ENCODE measurements around the gene KIF18B. TPM values are rescaled to one million over a fixed set of nuclear protein-coding genes. Genes with fewer than 3 reads are reported as not detected.

Gene KIF18B
- polyA plus RNA-seq, 2 of the 4 experiments (the other 2 are of a cell fraction): 19.6 to 41.7 TPM

DNA sequence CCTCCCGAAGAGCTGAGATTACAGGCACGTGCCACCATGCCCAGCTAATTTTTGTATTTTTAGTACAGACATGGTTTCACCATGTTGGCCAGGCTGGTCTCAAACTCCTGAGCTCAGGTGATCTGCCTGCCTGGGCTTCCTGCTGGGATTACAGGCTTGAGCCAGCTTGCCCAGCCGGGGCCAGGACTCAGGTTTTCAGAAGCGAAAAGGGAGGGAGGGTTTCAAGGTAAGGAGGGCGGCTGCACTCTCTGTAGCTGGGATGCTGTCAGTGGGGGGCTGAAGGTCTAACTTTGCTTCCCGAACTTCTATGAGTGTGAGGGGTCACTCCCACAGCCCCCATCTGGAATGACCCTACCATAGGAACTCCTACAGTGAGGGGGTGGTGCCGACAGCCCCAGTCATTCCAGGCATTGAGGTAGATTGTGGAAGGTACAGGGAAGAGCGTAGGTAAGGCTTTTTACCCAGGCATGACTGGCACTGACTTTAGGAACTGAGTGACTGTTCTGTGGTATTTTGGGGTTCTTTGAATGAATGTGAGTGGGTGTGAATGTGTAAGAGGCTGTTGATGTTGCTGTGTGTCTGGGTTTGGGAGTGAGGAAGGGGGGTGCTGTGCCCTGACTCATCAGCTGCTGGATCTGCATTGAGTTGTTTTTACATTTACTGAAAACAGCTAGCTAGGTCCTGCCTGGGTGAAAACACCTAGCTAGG, 24.4 kb upstream of the KIF18B start:
- no peak for ATAC-seq
- TF ChIP-seq, protein P1, sequence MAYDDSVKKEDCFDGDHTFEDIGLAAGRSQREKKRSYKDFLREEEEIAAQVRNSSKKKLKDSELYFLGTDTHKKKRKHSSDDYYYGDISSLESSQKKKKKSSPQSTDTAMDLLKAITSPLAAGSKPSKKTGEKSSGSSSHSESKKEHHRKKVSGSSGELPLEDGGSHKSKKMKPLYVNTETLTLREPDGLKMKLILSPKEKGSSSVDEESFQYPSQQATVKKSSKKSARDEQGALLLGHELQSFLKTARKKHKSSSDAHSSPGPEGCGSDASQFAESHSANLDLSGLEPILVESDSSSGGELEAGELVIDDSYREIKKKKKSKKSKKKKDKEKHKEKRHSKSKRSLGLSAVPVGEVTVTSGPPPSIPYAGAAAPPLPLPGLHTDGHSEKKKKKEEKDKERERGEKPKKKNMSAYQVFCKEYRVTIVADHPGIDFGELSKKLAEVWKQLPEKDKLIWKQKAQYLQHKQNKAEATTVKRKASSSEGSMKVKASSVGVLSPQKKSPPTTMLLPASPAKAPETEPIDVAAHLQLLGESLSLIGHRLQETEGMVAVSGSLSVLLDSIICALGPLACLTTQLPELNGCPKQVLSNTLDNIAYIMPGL (CRISPR knock-in tag; IDR thresholded peaks at IDR 0.05; ENCODE audit: borderline replicate concordance): no peak
- TF ChIP-seq, protein P2, sequence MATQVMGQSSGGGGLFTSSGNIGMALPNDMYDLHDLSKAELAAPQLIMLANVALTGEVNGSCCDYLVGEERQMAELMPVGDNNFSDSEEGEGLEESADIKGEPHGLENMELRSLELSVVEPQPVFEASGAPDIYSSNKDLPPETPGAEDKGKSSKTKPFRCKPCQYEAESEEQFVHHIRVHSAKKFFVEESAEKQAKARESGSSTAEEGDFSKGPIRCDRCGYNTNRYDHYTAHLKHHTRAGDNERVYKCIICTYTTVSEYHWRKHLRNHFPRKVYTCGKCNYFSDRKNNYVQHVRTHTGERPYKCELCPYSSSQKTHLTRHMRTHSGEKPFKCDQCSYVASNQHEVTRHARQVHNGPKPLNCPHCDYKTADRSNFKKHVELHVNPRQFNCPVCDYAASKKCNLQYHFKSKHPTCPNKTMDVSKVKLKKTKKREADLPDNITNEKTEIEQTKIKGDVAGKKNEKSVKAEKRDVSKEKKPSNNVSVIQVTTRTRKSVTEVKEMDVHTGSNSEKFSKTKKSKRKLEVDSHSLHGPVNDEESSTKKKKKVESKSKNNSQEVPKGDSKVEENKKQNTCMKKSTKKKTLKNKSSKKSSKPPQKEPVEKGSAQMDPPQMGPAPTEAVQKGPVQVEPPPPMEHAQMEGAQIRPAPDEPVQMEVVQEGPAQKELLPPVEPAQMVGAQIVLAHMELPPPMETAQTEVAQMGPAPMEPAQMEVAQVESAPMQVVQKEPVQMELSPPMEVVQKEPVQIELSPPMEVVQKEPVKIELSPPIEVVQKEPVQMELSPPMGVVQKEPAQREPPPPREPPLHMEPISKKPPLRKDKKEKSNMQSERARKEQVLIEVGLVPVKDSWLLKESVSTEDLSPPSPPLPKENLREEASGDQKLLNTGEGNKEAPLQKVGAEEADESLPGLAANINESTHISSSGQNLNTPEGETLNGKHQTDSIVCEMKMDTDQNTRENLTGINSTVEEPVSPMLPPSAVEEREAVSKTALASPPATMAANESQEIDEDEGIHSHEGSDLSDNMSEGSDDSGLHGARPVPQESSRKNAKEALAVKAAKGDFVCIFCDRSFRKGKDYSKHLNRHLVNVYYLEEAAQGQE (IDR thresholded peaks at IDR 0.05): no peak
- TF ChIP-seq CHD2 (IDR thresholded peaks at IDR 0.05; ENCODE audit: low read length, partially characterized antibody) (no peak), KDM5A (IDR thresholded peaks at IDR 0.05) (no peak), KDM1A (IDR thresholded peaks at IDR 0.05; ENCODE audit: low read depth) (no peak), FOSL2 (IDR thresholded peaks at IDR 0.05) (no peak), FOSL2 (CRISPR knock-in tag; IDR thresholded peaks at IDR 0.05) (no peak), ZC3H11A (IDR thresholded peaks at IDR 0.05) (no peak), RAD21 (conservative IDR thresholded peaks at IDR 0.05 in 1 of 2, IDR thresholded peaks at IDR 0.05 in 1 of 2) (no peak), POLR2A (IDR thresholded peaks at IDR 0.05; ENCODE audit: low read length) (no peak), TP53 (CRISPR knock-in tag; IDR thresholded peaks at IDR 0.05) (no peak), ZFP36 (IDR thresholded peaks at IDR 0.05; ENCODE audit: borderline replicate concordance, partially characterized antibody) (no peak)
- TF ChIP-seq, protein P3, sequence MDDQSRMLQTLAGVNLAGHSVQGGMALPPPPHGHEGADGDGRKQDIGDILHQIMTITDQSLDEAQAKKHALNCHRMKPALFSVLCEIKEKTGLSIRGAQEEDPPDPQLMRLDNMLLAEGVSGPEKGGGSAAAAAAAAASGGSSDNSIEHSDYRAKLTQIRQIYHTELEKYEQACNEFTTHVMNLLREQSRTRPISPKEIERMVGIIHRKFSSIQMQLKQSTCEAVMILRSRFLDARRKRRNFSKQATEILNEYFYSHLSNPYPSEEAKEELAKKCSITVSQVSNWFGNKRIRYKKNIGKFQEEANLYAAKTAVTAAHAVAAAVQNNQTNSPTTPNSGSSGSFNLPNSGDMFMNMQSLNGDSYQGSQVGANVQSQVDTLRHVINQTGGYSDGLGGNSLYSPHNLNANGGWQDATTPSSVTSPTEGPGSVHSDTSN (IDR thresholded peaks at IDR 0.05): no peak
- TF ChIP-seq, protein P4, sequence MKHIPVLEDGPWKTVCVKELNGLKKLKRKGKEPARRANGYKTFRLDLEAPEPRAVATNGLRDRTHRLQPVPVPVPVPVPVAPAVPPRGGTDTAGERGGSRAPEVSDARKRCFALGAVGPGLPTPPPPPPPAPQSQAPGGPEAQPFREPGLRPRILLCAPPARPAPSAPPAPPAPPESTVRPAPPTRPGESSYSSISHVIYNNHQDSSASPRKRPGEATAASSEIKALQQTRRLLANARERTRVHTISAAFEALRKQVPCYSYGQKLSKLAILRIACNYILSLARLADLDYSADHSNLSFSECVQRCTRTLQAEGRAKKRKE (CRISPR knock-in tag; IDR thresholded peaks at IDR 0.05; ENCODE audit: low read depth): no peak
- Histone ChIP-seq H3K4me3 (no peak overlapping the region), H3K27ac (peak overlapping the region; percentile 27 to 70; a peak in 5 of 6 replicates), H3K4me1 (peaks cover 35% of the 10 kb centered on the region), H3K9me3 (no peaks in the 10 kb centered on the region), H3K4me2 (peak overlapping the region; percentile 37)
- FAIRE-seq: no peak
- CTCF ChIA-PET: interaction anchor here (0.6 to 5.6 kb wide), 7 partner anchors 48 to 196 kb away, joined by 3 to 42 read pairs (median 5); partner anchors contain the start of gene ACBD4
- 77% methylated on average over 8 of the region's 8 CpGs for WGBS (ENCODE audit: missing lambda C conversion rate)
- DNase-seq (ENCODE audit: low read depth in 1 of 2, low spot score in 1 of 2): no peak
- POLR2A ChIA-PET: interaction anchor here (2.4 kb wide), 1 partner anchor 9 kb away, joined by 15 read pairs; no protein-coding TSS in a partner anchor

DNA sequence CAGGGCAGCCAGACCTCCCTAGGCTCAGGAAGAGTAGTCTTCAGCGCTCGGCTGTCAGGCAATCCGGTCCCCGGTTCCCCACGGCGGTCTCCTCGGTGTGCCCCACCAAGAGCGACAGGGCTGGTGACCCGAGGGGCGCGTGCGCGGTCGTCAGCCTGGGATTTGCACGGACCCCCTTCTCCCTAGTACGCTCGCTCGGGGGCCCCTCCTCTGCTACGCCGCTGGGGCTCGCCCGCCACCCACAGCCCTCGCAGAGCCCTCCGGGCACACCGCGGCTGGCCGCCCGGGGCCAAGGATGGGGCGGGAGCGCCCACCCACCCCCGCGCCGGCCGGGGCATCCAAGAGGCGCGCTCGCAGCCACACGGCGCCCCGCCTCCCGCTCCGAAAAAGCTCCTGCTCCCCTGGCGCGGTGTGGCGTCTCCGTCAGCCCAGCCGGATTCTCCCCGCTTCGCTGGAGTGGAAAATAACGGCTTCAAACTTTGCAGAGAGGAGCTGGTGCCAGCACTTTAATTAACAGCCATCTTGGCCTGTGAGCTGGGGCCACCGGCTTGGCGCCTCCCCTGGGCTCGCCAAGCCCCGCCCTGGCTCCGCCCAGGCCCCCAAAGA, 22.7 kb upstream of the KIF18B start:
- no peak for FAIRE-seq
- TF ChIP-seq RAD21 (conservative IDR thresholded peaks at IDR 0.05 in 1 of 2, IDR thresholded peaks at IDR 0.05 in 1 of 2) (no peak), SMC3 (IDR thresholded peaks at IDR 0.05) (no peak), RNF2 (IDR thresholded peaks at IDR 0.05; ENCODE audit: borderline replicate concordance, low read depth) (no peak), NPAS2 (CRISPR knock-in tag; IDR thresholded peaks at IDR 0.05; ENCODE audit: borderline replicate concordance) (no peak), RCOR1 (IDR thresholded peaks at IDR 0.05; ENCODE audit: low read depth, low read length) (no peak), ZSCAN20 (CRISPR knock-in tag; IDR thresholded peaks at IDR 0.05) (no peak), EHF (CRISPR knock-in tag; IDR thresholded peaks at IDR 0.05) (no peak), EHMT2 (IDR thresholded peaks at IDR 0.05; ENCODE audit: low read depth) (no peak)
- TF ChIP-seq, protein P5, sequence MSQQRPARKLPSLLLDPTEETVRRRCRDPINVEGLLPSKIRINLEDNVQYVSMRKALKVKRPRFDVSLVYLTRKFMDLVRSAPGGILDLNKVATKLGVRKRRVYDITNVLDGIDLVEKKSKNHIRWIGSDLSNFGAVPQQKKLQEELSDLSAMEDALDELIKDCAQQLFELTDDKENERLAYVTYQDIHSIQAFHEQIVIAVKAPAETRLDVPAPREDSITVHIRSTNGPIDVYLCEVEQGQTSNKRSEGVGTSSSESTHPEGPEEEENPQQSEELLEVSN (IDR thresholded peaks at IDR 0.05; ENCODE audit: borderline replicate concordance, low read depth): no peak
- TF ChIP-seq, protein P6, sequence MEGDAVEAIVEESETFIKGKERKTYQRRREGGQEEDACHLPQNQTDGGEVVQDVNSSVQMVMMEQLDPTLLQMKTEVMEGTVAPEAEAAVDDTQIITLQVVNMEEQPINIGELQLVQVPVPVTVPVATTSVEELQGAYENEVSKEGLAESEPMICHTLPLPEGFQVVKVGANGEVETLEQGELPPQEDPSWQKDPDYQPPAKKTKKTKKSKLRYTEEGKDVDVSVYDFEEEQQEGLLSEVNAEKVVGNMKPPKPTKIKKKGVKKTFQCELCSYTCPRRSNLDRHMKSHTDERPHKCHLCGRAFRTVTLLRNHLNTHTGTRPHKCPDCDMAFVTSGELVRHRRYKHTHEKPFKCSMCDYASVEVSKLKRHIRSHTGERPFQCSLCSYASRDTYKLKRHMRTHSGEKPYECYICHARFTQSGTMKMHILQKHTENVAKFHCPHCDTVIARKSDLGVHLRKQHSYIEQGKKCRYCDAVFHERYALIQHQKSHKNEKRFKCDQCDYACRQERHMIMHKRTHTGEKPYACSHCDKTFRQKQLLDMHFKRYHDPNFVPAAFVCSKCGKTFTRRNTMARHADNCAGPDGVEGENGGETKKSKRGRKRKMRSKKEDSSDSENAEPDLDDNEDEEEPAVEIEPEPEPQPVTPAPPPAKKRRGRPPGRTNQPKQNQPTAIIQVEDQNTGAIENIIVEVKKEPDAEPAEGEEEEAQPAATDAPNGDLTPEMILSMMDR (IDR thresholded peaks at IDR 0.05): no peak
- peak in 1 of 2 experiments; percentile 16; a peak in 3 of 6 replicates for ATAC-seq
- POLR2A ChIA-PET: interaction anchor here (1.3 to 2.4 kb wide), 2 partner anchors 11 to 38 kb away, joined by 3 to 15 read pairs; no protein-coding TSS in a partner anchor
- no peaks in the 10 kb centered on the region for H3K9me3 ChIP-seq
- H3K27ac ChIP-seq: peak overlapping the region; percentile 73 to 93
- H3K4me3 ChIP-seq: peak overlapping the region; percentile 52
- CTCF ChIA-PET: interaction anchor here (0.6 to 5.6 kb wide), 16 partner anchors 8 to 193 kb away, joined by 3 to 42 read pairs (median 4); partner anchors contain the start of gene ACBD4
- WGBS (ENCODE audit: missing lambda C conversion rate): 35% methylated on average over 23 of the region's 55 CpGs
- H3K4me2 ChIP-seq: peak overlapping the region; percentile 81
- DNase-seq (ENCODE audit: low read depth in 1 of 2, low spot score in 1 of 2): no peak
- peaks cover 35% of the 10 kb centered on the region for H3K4me1 ChIP-seq
